NCI-H1436 treated with DMSO at 0.1 percent for 48 hours (cell line): ENCODE data around the gene NSDHL.

Source experiments
- DNase-seq: peaks from one replicate; lab custom pipeline; 2025; lab: John Stamatoyannopoulos, UW

Gene NSDHL

DNA sequence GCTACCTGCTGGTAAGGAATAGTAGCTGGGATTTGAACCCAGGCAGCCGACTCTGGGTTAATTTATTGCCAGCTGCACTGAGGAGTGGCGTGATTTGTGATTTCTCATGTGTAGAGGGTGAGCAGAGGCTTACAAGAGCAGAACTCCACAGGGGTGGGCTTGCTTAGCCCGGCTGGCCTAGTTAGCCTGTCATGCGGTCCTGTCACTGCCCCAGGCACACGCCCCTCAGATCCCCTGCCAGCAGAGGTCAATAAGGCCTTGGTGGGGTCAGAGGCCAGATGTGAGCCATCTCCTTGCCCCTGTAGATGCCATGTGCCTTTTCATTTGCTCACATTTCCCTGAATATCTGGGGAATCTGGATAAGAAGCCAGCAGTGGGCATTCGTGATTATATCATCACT is 13.4 kb downstream of the NSDHL start:
- DNase-seq, result no peak

DNA sequence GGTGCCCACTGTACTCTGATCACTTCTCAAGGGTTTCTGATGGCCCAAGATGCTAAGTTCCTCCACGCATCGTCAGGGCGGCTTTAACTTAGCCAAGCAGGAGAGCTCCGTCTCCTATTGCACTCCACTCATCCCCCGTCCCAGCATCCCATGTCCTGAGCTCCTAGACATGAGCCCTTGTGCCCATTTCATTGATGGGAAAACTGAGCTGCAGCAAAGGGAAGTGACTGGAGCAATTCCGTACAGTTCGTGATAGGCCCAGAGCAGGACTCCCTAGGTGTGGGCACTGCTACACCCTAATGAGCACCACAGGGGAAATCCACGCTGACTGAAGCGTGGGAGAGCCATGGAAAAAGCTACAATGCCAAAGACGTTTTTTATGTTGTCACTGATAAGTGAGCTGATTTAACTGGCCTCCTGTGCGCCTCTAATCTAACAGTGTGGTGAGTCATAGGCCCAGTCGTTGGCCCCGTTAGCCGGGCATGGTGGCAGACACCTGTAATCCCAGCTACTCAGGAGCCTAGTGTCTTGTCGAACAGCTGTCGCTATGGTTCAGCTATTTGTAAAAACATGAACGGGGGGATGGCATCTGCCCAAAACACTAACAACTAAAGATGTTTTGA is 14.9 kb downstream of the NSDHL start:
- no peak for DNase-seq

DNA sequence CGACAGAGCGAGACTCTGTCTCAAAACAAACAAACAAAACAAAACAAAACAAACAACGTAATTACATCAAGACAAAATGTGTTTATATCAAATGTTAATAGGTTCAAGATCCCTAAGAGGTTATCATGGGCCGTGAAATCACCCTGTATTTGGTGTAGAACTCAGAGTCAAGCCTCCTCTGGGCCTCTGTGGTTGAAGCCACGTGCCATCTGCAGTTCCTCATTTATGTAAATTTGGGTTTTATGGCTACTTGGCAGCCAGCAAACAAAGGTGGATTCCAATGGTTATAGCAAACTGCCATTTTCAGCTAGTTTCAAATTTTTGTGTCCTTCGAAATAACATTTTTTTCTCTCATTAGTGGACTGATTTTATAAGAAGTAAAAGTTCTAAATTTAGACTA is 16.4 kb downstream of the NSDHL start:
- no peak for DNase-seq

DNA sequence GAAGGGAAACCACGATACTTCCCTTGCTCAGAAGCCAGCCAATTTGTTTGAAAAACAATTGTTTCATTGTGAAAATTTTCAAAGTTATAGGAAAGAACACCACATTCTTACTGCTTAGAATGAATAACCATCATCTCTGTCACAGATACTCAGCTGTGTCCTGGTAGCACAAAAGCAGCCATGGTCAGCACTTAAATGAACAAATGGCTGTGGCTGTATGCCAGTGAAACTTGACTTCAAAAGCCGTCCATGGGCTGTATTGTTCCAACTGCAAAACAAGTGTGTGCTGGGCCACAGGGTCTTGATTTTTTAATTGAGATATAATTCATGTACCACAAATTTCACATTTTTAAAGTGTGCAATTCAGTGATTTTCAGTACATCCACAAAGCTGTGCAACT is 19.6 kb downstream of the NSDHL start:
- no peak for DNase-seq

DNA sequence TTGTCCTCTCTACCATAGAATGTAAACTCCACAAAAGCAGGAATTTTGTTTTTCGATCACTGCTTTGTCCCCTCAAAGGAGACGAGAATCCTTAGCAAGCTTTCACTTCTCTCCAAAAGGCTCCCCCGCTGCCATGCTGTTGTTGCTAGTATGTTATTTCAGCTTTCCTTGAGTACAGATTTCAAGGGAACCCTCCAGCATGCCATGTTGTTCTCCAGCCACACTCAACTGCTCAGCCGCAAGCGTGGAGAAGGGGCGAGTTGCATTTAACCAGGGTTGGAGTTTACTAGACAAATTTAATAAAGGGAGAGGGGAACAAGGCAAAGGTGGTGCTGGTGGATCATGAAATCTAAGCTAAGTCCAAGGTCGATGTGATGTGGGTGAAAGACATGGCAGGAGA is 23.1 kb downstream of the NSDHL start:
- DNase-seq, result no peak

DNA sequence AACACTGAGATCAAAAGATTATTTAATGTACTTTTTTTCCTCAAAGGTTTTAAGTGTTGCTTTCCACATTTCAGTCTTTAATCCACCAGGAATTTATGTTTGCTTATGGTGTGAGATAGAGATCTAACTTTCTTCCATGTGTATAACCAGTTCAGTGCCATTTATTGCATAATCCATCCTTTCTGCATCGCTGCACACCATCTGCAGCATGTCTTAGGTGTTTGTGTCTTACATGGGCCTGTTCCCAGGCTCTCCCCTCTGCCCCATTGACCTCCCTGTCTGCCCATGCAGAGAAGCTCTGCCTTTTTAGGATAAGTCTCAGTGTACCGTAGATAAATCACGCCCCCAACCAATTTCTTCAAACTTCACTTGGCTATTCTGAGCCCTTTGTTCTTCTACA is 30.3 kb downstream of the NSDHL start:
- no peak for DNase-seq

DNA sequence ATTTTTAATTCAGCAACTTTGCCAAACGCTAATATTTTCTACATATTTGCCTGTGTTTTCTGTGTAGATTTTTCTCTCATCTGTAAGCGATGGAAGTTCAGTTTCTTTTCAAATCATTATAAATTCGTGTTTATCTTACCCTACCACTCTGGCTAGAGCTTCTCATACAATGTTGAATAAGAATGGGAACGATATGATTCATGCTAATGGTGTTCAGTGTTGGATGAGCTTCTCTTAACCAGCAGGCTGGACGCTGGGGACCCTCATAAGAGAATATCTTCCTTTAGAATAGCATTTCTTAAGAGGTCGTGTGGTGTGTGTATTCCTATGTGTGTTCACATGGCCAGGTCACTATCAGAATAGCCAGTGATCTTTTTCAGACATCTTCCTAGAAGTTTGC is 31.0 kb downstream of the NSDHL start:
- DNase-seq, result no peak

DNA sequence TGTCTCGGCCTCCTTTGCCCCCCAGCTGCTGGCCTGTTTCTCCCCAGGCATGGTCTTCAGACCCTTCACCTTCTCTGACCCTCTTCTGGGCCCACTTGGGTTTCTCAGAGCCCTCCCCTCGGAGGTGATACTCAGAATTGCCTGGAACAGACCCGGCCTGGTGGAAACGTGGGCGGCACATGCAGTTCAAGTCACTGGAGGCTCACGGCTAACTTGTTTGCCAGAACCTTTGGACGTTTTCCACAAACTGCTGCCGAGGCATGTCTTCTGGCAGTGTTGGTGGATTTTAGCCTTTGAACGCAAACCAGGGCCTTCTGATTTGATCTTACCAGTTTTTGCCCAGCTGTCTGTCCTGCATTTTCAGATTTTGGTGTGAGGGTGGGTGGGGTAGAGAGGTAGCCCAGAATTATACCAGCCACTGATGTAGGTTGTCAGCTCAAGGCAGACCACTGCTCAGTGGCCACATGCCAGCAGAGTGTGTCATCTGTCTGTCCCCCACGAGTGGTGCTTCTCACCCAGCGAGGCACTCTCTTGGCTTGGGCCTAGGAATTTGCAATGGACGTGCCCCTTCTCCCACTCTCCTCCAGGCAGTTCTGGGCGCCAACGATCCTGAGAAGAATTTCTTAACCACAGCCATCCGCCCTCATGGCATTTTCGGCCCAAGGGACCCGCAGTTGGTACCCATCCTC is 34.5 kb downstream of the NSDHL start:
- DNase-seq, result no peak

DNA sequence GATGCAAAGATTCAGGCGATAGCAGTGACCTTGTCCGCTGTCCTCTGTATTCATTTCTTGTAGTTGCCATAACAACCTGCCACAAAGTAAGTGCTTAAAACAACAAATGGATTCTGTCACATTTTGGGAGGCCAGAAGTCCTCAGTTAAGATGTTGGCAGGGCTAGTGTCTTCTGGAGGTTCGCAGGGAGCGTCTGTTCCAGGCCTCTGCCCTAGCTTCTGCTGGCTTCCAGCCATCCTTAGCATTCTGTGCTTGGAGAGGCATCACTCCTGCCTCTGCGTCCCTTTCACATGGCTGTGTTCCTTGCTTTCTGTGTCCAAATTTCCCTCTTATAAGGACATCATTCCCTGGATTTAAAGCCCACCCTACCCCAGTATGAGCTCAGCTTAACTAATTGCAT is 35.5 kb downstream of the NSDHL start:
- no peak for DNase-seq

DNA sequence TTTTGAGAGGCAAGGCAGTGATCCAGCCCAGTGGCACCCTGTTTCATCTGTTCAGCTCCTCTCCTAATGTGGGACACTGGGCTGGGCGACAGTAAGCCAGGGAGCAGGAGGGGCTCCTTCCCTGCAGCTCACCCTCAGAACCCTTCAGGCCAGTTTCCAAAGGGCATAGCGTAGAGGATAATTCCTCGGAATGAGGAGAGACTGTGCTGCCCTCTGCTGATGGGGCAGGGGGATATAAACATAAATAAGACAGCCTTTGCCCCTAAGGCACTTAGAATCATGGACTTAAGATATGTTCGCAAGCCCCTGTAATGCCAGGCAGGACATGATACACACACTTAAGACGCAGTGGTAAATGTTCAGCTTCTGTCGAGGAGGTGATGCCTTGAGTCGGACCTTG is 39.1 kb downstream of the NSDHL start:
- DNase-seq, result no peak

DNA sequence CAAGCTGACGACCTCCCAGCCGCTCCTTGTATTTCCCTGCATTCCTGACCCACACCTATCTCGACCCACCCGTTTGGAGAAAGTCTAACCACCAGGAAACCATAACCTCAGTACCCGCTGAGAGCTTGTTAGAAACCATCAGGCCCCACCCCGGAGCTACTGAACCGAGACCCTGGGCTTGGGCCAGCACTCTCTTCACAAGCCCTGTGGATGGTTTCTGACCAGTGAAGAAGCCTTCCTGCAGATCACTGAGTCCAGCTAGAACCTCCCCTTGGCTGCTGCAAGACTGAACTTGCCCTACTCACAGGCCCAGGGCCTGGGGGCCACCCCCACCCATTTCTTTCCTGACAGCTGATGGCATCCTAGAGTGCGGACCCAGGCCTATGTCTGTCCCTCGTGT is 40.4 kb downstream of the NSDHL start:
- DNase-seq, result no peak

DNA sequence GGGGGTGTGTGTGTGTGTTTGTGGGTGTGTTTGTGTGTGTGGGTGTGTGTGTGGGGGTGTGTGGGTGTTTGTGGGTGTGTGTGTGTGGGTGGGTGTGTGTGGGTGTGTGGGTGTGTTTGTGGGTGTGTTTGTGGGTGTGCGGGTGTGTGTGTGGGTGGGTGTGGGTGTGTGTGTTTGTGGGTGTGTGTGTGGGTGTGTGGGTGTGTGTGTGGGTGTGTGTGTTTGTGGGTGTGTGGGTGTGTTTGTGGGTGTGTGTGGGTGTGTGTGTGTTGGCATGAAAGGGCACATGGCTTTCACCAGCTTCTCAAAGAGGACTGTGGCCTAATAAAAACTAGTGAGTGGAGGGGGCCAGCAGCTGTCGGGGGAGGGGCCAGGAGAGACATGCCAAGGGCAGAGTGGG is 41.7 kb downstream of the NSDHL start:
- no peak for DNase-seq

DNA sequence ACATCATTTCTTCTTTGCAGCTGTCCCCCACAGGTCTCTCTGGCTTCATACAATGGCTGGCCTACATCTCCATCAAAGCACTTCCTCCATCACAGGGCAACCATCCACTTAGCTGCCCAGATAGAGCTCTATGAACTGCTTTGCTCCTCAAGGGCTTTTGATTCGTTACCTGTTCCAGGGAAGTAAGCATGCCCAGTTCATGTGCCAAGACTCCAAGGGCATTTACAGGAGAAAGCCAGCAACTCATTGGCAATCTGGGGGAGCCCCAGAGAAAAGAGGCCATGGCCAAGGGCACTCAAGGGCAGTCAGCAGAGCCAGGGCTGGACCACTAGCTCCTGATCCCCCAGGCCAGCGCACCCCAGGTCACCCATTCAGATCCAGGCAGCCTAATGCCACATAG is 42.5 kb downstream of the NSDHL start:
- DNase-seq, result no peak

DNA sequence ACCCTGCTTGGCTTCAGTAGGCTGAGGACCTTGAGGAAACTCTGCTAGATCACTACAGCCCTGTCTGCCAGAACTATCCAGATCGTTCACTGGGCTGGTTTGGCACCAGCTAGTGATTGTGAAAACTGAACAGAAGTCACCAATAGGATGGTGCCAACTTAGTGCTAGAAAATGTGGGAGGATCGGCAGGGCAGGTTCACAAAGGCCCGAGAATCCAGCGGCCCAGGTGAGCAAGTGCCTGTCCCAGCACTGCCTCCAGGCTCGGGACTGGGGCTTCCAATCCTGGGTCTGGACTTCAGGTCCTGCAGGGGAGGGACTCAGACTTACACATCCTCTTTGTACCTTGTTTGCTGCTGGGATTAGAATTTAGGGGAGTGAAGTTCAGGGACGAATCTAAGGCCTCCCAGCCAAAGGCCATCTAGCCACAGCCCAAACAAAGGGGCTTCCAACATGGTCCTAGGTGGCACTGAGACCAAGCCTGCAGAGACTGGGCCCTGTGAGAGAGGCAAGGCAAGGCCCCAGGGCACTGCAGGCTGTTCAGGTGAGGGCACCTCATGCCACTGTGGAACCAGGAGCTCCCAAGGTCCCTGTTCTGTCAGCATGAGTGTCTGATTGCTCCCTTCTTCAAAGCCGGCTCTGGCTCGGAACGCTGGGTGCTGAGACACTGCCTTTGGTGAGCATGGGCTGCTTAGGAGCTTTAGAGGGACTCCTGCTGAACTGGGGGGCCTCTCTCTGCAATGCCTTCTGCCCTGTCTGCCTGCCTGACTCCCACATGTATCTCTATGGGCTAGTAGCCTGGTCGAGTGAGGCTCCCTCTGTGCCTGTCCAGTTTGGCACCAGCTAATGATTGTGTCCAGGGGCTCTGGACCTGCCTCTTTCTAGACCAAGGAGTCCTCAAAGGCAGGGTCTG is 46.3 kb downstream of the NSDHL start:
- DNase-seq, result no peak

DNA sequence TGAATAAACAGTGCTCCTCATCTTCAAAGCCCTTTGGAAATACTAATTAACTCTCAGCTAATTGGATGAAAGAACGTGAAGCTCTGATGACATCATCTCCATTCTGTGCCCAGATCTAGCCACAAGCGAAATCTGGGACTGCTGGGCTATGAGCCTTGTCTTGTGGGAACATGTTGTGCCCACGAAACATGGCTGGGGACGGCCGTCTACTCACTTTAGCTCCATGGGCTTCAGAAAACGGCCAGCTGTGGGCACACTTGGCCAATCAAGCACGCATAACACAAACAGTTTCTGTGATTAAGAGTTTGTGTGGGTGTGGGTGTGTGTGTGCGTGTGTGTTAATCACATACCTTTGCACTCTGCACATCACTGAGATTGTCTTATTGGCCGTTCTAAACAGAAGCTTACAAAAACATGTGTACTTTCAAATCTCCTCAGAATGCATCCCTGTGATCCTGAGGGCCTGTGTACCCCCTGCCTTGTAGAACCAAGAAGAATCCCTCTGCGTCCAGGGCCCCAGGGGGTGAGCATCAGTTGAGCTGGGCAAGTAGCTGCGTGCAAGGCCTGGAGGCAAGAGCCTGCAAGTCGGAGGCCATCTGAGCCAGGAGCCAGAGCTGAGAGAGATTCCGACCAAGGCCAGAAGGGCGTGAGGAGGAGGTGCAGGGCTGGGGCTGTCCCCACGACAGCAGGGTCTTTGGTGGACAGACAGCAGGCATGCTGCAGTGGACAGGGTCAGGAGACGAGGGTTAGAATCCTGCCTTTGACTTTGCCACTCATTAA is 48.3 kb downstream of the NSDHL start:
- DNase-seq, result no peak

DNA sequence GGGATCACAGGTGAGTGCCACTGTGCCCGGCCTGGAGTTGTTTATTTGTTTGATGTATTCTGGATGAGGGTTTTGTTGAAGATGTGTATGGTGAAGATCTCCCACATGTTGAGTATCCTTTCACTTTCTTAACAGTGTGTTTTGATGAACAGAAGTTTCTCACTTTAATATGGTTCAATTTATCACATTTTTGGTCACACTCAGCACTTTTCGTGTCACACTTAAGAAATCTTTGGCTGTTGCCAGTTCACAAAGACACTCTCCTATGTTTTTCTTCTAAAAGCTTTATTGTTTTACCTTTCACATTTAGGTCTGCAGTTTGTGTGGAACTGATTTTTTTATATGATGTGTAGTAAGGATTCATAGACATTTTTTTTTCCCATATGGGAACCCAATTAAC is 50.4 kb downstream of the NSDHL start:
- DNase-seq, result no peak

DNA sequence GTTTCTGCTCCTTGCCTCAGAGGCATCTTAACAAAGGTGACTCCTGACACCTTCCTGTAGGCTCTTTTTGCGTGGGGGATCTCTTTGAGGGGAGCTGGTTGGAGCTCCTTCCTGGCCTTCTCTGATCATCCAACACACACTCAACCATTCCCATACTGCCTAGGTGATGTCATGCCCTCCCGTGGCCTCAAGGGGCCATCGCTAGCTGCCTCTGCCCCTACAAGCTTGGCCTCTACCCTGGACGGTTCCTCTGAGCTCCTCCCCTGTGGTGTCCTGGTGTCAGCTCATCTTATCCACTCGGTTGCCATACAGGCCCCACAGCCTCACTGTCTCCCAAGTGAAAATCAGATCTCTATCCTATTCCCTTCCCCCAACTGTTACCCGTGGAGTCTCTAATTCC is 53.3 kb downstream of the NSDHL start:
- no peak for DNase-seq

DNA sequence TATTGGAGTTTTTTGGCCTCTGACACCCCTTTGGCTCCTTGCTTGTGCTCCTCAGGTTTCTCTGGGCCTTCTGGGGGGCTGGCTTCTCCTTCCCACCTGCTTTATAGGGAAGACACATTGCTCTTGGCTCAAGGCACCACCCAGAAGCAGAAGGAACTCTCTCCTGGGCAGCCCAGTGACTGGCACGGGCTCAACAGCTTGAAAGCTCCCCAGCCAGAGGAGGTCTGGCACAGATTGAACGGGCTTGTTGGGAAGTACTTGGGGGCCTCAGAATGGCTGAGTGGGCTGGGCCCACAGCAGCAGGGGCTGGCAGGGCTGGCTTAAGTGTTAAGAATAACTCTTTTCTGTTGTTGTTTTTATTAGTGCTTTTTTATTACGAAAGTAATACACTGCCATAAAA is 55.9 kb downstream of the NSDHL start:
- DNase-seq, result no peak

DNA sequence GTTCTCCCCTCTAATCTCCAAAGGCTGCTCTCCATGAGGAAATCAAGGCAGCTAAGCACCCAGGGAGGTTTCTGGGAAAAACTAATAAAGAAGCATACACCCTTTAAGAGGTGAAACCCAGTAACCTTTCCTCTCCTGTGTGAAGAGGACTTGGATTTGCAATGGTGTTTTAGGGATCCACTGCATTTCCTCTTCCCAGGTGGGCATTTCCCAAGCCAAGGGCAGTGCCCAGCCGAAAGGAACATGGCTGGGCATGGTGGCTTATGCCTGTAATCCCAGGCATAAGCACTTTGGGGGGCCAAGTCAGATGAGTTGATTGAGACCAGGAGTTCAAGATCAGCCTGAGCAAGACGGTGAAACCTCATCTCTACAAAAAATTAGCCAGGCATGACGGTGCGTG is 61.6 kb downstream of the NSDHL start:
- no peak for DNase-seq

DNA sequence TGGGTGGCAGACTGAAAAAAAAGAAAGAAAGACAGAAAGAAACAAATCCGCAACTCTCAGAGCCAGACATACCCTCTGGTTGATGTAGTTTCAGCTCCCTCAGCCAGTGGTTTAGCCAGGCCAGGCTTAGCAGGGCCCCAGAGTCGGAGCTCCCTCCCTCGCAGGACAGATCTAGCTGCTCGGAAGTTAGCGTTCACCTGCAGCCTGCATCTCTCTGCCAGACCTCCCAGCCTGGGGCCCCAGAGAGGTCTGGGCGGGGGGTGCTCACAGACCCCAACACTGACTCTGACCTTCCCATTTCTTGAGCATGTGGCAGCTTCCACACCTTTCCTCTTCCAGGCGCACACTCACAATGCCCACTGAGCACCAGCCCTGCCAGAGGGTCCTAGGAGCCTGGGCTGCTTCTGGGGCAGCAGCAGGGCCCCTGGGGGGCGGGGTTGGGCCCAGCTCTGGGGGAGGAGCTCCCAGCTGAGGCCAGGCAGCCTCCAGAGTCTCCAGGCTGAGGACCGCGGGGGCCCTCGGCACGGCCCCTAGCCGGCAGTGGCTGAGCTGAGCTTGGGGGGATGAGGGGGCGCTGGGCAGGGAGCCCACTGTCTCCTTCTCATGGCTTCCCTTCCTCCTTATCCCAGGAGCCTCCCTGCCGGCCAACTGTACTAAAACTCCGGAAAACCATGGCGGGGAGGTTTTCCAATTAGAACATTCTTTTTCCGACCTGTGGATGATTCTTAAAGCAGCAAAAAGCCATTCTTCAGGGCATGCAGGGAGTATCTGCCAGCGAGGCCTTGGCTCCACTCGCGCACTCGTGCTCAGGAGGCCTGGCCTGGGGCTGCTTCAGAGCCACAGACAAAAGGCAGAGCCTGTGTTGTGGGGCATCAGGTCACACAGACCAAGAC is 62.4 kb downstream of the NSDHL start:
- no peak for DNase-seq

DNA sequence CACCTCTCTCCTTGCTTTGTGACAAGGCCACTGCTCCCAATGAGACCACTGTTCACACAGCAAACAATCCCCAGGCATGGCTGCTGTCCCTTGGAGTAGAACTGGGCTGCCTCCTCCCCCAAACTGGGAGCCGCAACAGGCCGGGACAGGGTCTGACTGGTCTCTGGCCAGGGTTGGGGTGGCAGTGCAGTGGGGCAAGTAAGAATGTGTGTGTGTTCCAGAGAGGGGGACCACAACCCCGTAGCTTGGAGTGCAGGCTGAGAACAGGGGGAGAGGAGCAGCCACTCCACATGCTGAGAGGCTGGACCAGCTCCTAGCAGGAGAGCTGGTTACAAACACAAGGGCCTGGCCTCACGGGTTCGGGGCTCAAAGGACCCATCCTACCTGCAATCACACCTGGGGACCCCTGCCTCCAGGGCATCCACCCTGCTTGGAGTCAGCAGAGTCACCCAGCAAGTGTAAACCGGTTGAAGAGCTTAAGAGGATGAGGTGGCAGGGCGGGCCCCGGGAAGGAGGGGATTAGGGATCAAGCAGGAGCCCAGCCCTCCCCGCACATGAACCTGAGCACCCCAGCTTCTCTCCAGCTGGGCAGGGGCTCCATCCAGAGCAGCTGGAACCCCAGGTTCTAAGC is 63.2 kb downstream of the NSDHL start:
- DNase-seq, result no peak
